Neuron (in vitro differentiated cells): ENCODE results near the gene UNC13A.

Source experiments
- H2AFZ ChIP-seq: one replicate; pipeline ENCODE4 v1.6.1; 2013; ENCODE audit warnings: low read depth, mild to moderate bottlenecking, inconsistent platforms, low read length, moderate library complexity
- H3K27me3 ChIP-seq: one replicate; pipeline ENCODE4 v1.6.1; 2013; ENCODE audit warnings: low read length; ENCODE audit not compliant: insufficient read depth
- H3K36me3 ChIP-seq: one replicate; pipeline ENCODE4 v1.6.1; 2013; ENCODE audit warnings: low read length; ENCODE audit not compliant: insufficient read depth
- H3K4me1 ChIP-seq: one replicate; pipeline ENCODE4 v1.6.1; 2013; ENCODE audit warnings: low read length; ENCODE audit not compliant: insufficient read depth
- H3K4me3 ChIP-seq: 2 replicates; pipeline ENCODE4 v1.5.1; 2013; ENCODE audit warnings: mild to moderate bottlenecking, low read length, moderate library complexity
- H3K9me3 ChIP-seq: one replicate; pipeline ENCODE4 v1.6.1; 2013; ENCODE audit warnings: low read length

Gene UNC13A

GRCh38 chr19:17673937-17674799, 14.0 kb downstream of the UNC13A start:
- Histone ChIP-seq H3K27me3 (no peaks in the 10 kb centered on the region), H3K9me3 (no peaks in the 10 kb centered on the region), H3K36me3 (no peaks in the 10 kb centered on the region), H3K4me1 (no peaks in the 10 kb centered on the region), H2AFZ (no peak overlapping the region), H3K4me3 (no peak overlapping the region)

- H3K4me1 ChIP-seq: no peaks in the 10 kb centered on the region
- H2AFZ ChIP-seq: no peak overlapping the region
- H3K4me3 ChIP-seq: no peak overlapping the region
- H3K36me3 ChIP-seq: no peaks in the 10 kb centered on the region
- no peaks in the 10 kb centered on the region for H3K27me3 ChIP-seq
- no peaks in the 10 kb centered on the region for H3K9me3 ChIP-seq
Observed at GRCh38 chr19:17671906-17672305, 16.2 kb downstream of the UNC13A start.

GRCh38 chr19:17669419-17669818, 18.7 kb downstream of the UNC13A start:
- no peak overlapping the region for H3K4me3 ChIP-seq
- peaks cover 3% of the 10 kb centered on the region for H3K36me3 ChIP-seq
- no peaks in the 10 kb centered on the region for H3K27me3 ChIP-seq
- H2AFZ ChIP-seq: no peak overlapping the region
- peaks cover 13% of the 10 kb centered on the region for H3K9me3 ChIP-seq
- no peaks in the 10 kb centered on the region for H3K4me1 ChIP-seq

GRCh38 chr19:17665058-17665457, 23.1 kb downstream of the UNC13A start:
- Histone ChIP-seq H3K27me3 (no peaks in the 10 kb centered on the region), H3K4me3 (no peak overlapping the region), H2AFZ (no peak overlapping the region), H3K36me3 (peaks cover 3% of the 10 kb centered on the region), H3K9me3 (peaks cover 13% of the 10 kb centered on the region), H3K4me1 (no peaks in the 10 kb centered on the region)

GRCh38 chr19:17659996-17660395, 28.2 kb downstream of the UNC13A start:
- Histone ChIP-seq H3K9me3 (peaks cover 5% of the 10 kb centered on the region), H3K4me3 (no peak overlapping the region), H3K4me1 (no peaks in the 10 kb centered on the region), H3K36me3 (peaks cover 8% of the 10 kb centered on the region), H2AFZ (no peak overlapping the region), H3K27me3 (no peaks in the 10 kb centered on the region)

GRCh38 chr19:17658666-17659065, 29.5 kb downstream of the UNC13A start:
- Histone ChIP-seq H3K9me3 (peaks cover 9% of the 10 kb centered on the region), H3K4me1 (no peaks in the 10 kb centered on the region), H3K4me3 (no peak overlapping the region), H3K36me3 (peaks cover 10% of the 10 kb centered on the region), H2AFZ (no peak overlapping the region), H3K27me3 (no peaks in the 10 kb centered on the region)

- Histone ChIP-seq H3K4me1 (no peaks in the 10 kb centered on the region), H3K4me3 (no peak overlapping the region), H3K27me3 (no peaks in the 10 kb centered on the region), H3K9me3 (peaks cover 9% of the 10 kb centered on the region), H3K36me3 (peaks cover 10% of the 10 kb centered on the region), H2AFZ (no peak overlapping the region)
Observed at GRCh38 chr19:17658240-17658639, 29.9 kb downstream of the UNC13A start.

GRCh38 chr19:17656970-17657369, 31.2 kb downstream of the UNC13A start:
- no peak overlapping the region for H2AFZ ChIP-seq
- no peak overlapping the region for H3K4me3 ChIP-seq
- no peaks in the 10 kb centered on the region for H3K27me3 ChIP-seq
- H3K4me1 ChIP-seq: no peaks in the 10 kb centered on the region
- H3K9me3 ChIP-seq: peaks cover 9% of the 10 kb centered on the region
- peaks cover 10% of the 10 kb centered on the region for H3K36me3 ChIP-seq

- H3K4me3 ChIP-seq: no peak overlapping the region
- H2AFZ ChIP-seq: no peak overlapping the region
- no peaks in the 10 kb centered on the region for H3K27me3 ChIP-seq
- peaks cover 9% of the 10 kb centered on the region for H3K9me3 ChIP-seq
- H3K4me1 ChIP-seq: no peaks in the 10 kb centered on the region
- peaks cover 10% of the 10 kb centered on the region for H3K36me3 ChIP-seq
Observed at GRCh38 chr19:17655751-17656472, 32.2 kb downstream of the UNC13A start.

GRCh38 chr19:17654993-17655392, 33.2 kb downstream of the UNC13A start:
- H3K4me3 ChIP-seq: no peak overlapping the region
- no peak overlapping the region for H2AFZ ChIP-seq
- H3K27me3 ChIP-seq: no peaks in the 10 kb centered on the region
- H3K4me1 ChIP-seq: no peaks in the 10 kb centered on the region
- peaks cover 10% of the 10 kb centered on the region for H3K36me3 ChIP-seq
- H3K9me3 ChIP-seq: peaks cover 9% of the 10 kb centered on the region

- Histone ChIP-seq H3K4me3 (no peak overlapping the region), H2AFZ (no peak overlapping the region), H3K36me3 (peaks cover 12% of the 10 kb centered on the region), H3K4me1 (no peaks in the 10 kb centered on the region), H3K9me3 (peaks cover 9% of the 10 kb centered on the region), H3K27me3 (no peaks in the 10 kb centered on the region)
Observed at GRCh38 chr19:17652627-17653026, 35.5 kb downstream of the UNC13A start.

GRCh38 chr19:17648786-17649185, 39.4 kb downstream of the UNC13A start:
- Histone ChIP-seq H2AFZ (no peak overlapping the region), H3K9me3 (peaks cover 5% of the 10 kb centered on the region), H3K27me3 (no peaks in the 10 kb centered on the region), H3K4me3 (no peak overlapping the region), H3K4me1 (no peaks in the 10 kb centered on the region), H3K36me3 (peaks cover 8% of the 10 kb centered on the region)

- Histone ChIP-seq H3K9me3 (peaks cover 5% of the 10 kb centered on the region), H3K4me1 (no peaks in the 10 kb centered on the region), H2AFZ (no peak overlapping the region), H3K27me3 (no peaks in the 10 kb centered on the region), H3K4me3 (no peak overlapping the region), H3K36me3 (peaks cover 10% of the 10 kb centered on the region)
Observed at GRCh38 chr19:17648097-17648660, 40.0 kb downstream of the UNC13A start.
